HG03558 (cell line): ENCODE measurements around the gene NUDT3.
"Not testable (repeated sequence)": the region's sequence is repeated elsewhere in the genome, so short reads cannot be mapped to it uniquely, and the experiment has no call there.

Experiments used
- ATAC-seq: cut with Tn5 transposase; IDR thresholded peaks from one replicate; pipeline ENCODE4 v1.9.1; 2021; ENCODE audit warnings: moderate number of reproducible peaks; ENCODE audit not compliant: unreplicated experiment; ENCODE audit errors: extremely low read depth

NUDT3 gene

DNA sequence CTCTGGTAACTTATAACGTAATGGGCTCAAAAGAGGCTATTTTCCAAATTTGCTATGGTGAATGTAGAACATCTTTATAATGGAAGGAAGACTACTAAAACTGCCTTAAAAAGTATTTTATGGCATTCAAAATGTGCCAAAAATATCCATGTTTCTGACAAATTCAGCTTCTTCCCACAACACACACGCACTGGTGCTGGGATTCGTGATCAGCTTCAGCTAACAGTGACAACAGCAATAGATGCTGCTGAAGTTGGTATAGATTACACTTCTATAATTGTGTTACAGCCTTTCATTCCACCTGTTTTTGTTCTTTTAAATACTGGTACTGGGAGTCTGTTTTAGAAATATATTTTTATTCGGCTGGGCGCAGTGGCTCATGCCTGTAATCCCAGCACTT, 19.0 kb downstream of the NUDT3 start:
- no peak for ATAC-seq

DNA sequence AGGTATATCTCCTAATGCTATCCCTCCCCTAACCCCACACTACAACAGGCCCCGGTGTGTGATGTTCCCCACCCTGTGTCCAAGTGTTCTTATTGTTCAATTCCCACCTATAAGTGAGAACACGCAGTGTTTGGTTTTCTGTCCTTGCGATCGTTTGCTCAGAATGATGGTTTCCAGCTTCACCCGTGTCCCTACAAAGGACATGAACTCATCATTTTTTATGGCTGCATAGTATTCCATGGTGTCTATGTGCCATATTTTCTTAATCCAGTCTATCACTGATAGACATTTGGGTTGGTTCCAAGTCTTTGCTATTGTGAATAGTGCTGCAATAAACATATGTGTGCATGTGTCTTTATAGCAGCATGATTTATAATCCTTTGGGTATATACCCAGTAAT, 20.6 kb downstream of the NUDT3 start:
- not testable (repeated sequence) for ATAC-seq

DNA sequence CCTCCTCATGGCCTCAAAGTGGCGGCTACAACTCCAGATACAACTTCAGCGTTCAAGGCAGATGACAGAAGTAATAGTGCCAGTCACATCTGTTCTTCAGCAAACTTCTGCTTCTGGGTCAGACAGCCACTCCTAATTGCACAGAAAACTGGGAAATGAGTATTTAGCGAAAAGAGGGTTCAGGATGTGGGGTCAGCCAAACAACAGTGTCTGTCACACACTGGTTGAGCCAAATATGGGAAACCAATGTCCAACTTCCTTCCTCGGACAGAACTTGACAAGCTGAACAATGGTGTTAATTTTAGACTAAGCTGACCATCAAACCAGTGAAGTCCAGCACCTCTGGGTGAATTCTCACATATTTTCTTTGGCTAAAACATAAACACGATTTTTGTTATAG, 22.1 kb downstream of the NUDT3 start:
- ATAC-seq, result no peak

DNA sequence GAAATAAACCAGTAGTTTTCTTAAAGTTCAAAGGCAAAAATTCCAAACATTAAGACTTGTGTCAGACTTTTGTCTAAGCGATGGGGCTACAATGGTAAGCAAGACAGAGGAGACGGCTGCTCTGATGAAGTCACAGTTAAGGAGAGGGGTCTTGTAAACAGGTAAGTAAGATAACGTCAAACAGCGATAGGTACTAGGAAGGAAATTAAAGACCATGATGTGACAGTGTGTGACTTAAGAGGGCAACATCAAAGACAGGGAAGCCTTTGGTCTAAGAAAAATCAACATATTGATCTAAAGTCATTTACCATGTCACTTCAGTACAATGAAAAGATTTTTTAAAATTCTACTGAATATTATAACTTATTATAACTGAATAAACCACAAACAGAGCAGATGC, 23.1 kb downstream of the NUDT3 start:
- ATAC-seq, result no peak

DNA sequence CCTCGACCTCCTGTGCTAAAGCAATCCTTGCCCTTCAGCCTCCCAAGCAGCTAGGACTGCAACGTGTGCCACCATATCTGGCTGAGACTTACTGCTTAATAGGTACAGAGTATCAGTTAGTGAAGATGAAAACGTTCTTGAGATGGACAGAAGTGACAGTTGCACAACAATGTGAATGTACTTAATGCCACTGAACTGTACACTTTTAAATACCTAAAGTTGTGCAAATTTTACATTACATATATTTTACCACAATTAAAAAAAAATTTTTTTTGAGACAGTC, 25.9 kb downstream of the NUDT3 start:
- ATAC-seq, result no peak

DNA sequence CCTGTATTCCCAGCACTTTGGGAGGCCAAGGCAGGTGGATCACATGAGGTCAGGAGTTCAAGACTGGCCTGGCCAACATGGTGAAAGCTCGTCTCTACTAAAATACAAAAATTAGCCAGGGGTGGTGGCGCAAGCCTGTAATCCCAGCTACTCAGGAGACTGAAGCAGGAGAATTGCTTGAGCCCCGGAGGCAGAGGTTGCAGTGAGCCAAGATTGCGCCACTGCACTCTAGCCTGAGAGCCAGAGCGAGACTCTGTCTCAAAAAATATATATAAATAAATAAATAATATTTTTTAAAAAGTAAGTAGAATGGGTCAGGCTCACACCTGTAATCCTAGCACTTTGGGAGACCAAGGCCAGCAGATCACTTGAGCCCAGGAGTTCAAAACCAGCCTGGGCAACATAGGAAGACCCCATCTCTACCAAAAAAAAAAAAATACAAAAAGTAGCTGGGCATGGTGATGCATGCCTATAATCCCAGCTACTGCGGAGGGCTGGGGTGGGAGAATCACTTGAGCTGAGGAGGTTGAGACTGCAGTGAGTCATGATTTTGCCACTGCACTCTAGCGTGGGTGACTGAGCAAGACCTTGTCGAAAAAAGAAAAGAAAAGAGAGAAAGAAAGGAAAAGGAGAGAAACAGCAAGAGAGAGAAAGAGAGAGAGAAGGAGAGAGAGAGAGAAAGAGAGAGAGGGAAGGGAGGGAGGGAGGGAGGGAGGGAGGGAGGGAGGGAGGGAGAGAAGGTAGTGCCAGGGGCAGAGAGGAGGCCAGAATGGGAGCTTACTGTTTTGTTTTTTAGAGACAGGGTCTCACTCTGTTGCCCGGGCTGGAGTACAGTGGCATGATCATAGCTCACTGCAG, 26.5 kb downstream of the NUDT3 start:
- ATAC-seq, result not testable (repeated sequence)

DNA sequence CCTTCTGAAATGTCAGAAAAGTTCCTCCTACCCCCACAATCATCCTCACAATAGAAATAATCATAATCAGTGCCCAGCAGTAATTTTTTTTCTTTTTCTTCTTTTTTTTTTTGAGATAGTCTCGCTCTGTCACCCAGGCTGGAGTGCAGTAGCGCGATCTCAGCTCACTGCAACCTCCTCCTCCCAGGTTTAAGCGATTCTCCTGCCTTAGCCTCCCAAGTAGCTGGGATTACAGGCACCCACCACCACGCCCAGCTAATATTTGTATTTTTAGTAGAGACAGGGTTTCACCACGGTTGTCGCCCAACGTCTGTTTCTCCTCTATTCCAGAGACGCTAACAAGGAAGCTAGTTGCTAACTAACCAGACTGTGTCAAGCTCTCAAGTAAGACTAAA, 28.8 kb downstream of the NUDT3 start:
- not testable (repeated sequence) for ATAC-seq

DNA sequence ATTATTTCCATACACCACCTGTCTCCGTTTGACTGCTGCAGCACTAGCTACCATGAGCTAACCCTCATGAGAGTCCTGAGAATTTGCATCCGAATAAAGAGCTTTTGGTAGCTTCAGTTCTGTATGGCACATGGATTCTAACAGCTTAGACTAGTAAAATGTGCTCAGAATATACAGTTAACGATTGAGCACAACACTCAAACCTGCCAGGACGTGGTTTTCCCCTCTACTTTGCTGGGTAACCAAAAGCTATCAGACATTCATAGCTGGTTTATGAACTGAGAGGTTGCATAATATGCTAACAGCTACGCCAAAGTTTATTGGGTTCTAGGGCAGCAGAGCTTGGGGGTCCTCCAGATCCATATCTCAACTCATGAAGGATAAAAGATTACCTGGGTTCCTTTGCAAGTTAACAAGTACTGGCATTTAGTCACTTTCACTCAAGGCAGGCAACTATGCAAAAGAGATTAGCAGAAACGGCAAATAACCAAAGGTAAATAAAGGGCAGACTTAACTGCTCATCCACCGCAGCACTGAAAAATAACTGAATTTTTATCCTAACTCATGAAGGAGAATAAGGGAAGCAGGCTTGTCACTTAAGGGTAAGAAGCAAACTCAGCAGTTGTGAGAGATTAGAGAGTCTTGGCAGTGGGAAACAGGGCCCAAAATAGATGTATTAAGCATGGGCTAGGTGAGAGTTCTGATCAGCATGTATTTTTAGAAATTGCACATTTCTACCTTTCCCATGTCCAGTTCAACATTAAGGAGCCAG, 29.4 kb downstream of the NUDT3 start:
- ATAC-seq, result no peak

DNA sequence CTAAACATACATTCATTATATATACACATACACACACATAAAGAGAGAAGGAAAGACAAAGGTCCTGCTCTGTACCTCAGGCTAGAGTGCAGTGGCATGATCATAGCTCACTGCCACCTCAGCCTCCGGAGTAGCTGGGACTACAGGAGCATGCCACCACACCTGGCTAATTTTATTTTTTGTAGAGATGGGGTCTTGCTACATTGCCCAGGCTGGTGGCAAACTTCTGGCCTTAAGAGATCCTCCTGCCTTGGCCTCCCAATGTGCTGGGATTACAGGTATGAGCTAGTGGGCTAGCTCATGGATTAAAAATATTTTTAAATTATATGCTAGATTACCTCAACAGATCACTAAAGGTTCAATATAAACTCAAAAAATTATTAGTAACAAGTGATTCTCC, 30.3 kb downstream of the NUDT3 start:
- ATAC-seq, result no peak

DNA sequence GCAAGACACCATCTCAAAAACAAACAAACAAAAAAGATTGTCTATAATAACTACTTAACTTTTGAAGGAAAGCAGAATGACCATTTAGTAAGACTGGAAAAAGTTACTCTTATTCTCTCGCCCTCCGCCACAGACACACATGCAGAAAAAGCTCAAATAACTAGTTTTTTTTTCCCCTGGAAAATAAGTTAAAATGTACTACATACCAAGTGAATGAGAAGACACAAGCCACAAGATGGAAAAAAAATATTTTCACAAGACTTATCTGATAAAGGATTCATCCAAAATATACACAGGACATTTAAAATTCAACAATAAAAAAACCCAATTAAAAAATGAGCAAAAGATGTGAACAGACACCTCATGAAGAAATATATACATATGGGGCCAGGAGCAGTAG, 31.9 kb downstream of the NUDT3 start:
- no peak for ATAC-seq

DNA sequence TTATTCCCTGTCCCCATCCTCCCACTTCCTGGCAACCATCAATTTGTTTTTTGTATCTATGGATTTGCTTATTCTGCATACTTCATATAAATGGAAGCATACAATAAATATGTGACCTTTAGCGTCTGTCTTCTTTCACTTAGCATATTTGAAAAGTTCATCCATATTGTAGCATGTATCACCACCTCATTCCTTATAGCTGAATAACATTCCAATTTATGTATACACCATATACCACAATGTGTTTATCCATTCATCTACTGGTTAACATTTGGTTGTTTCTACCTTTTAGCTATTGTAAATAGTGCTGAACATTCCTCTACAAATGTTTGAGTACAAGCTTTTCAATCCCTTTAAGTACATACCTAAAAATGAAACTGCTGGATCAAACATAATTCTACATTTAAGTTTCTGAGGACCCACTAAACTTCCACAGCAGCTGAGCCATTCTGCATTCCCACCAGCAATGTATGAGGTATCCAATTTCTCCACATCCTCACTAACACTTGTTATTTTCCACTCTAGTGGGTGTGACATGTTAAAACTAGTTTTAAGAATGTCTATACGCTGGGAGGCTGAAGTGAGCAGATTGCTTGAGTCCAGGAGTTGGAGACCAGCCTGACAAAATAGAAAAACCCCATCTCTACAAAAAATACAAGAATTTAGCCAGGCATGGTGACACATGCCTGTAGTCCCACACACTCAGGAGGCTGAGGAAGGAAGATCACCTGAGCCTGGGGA, 32.9 kb downstream of the NUDT3 start:
- no peak for ATAC-seq

DNA sequence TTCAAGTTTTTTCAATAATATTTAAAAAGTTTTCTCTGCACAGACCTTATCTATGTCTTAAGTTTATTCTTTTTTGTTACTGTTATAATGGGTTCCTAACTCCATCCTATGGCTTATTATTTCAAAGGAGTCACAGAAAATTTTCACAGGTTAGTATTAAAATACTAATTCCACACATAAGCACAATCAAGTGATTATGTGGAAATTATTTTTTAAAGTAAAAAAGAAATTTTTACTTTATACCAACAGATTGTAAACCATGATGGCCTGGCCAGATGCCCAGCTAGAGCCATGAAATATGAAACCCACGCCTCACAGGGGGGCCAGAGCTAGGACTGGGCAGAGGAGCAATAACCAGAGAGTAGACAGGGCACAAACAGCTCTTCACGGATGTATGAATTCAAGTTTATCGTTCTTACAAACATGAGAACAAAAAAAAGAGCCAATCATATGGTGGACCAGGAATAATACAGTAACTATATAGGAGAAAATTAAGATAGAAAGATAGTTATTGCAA, 34.0 kb downstream of the NUDT3 start:
- no peak for ATAC-seq

DNA sequence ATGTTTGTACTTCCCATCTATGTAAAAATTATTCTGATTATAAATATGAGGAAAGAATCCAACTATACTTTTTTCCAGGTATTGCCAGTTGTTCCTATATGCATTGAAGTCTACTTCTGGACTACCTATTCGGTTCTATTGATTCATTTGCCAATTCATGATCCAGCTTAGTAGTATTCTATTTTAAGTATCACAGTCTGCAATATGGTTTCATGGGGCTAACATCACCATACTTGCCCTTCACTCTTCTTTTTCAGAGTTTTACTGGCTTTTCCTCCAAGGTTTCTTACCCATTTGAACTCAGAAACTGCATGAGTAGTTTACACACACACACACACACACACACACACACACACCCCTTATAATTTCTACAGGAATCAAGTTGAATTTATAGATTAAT, 34.5 kb downstream of the NUDT3 start:
- ATAC-seq, result no peak

DNA sequence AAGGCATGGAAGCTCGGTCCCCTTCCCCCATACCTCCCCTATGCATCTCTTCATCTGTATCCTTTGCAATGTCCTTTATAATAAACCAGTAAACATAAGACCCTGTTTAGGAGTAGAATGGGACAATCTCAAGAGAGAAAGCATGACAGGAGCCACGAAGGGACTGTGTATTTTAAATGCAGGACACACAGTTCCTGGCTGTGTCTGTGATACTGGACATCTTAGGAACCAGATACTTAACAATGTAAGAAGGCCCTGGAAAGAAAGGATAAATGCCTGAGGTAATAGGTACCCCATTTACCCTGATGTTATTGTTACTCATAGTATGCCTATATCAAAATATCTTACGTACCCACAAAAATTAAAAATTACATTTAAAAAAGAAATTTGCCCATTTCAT, 36.6 kb downstream of the NUDT3 start:
- ATAC-seq, result no peak

DNA sequence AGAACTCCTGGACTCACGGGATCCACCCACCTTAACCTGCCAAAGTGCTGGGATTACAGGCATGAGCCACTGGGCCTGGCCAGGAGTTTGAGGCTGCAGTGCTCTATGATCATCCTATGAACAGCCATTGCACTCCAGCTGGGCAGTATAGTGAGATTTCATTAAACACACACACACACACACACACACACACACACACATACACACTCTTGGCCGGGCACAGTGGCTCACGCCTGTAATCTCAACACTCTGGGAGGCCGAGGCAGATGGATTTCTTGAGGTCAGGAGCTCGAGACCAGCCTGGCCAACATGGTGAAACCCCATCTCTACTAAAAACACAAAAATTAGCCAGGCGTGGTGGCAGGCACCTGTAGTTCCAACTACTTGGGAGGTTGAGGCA, 38.2 kb downstream of the NUDT3 start:
- not testable (repeated sequence) for ATAC-seq

DNA sequence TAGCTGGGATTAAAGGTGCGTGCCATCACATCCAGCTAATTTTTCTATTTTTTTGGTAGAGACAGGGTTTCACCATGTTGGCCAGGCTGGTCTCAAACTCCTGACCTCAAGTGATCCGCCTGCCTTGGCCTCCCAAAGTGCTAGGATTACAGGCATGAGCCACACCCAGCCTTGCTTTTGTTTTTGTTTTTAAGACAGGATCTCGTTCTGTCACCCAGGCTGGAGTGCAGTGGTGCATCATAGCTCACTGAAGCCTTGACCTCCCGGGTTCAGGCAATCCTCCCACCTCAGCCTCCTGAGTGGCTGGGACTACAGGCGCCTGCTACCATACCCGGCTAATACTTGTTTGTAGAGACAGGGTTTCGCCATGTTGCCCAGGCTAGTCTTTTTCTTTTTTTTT, 38.9 kb downstream of the NUDT3 start:
- not testable (repeated sequence) for ATAC-seq

DNA sequence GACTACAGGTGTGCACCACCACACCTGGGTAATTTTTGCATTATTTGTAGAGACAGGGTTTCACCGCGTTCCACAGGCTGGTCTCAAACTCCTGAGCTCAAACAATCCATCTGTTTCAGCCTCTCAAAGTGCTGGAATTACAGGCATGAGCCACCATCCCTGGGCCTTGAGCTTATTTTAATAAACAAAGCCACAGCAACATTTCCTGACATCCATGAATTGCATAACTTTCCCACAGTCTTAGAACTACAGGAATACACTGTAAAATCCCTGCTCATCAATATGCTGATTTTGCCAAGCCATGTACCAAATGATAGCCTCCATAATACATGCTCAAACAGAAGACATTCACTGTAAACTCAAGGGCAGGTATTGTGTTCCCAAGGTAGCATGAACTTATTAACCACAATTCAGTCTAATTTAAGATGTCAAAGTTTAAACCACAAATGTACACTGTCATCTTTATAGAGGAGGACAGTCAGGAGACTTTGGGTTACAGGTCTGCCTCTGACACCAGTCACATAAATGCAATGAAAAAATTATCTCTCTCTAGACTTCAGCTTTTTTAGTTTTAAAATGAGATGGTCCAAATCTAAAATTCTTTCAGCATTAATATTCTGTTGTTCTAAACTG, 40.0 kb downstream of the NUDT3 start:
- no peak for ATAC-seq

DNA sequence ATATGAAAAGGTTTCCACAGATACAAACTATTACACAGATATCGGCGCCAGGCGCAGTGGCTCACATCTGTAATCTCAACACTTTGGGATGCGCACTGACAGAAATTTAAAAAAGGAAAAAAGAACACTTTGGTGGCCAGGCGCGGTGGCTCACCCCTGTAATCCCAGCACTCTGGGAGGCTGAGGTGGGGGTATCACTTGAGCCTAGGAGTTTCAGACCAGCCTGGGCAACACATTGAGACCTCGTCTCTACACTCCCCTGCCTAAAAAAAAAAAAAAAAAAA, 41.6 kb downstream of the NUDT3 start:
- no peak for ATAC-seq

DNA sequence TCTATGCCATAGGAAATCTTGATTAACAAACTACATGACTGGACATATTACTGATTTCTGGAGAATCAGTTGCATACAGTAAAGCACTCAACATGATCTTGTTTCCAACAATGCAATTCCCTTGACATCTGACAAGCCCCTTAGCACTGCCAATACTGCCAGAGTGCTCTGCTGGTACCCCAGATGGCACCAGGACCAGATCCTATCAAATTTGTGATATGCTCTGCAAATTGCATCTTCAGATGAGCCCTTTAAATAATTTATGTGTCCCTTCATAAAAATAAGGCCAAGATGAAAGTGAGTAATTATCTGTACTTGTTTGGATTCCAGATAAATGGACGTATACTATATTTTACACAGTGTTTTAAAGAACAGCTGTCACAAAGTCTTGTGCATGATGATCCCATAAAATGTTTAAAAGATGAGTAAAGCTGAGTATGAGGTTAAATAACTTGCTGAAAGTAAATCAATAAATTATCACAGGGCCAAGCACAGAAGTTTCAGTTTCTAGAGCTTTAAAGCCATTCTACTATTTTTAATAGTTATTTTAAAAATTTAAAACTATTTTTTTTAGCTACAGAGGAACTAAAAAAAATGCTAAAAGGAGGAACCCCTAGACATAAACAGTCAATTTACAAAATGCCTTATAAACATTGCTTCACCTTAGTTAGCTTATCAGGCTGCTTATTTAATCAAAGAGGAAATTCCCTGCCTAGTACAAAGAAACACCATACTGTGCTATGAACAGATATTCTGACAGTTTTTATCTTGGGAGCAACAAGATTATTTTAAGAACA, 42.1 kb downstream of the NUDT3 start:
- ATAC-seq, result no peak

DNA sequence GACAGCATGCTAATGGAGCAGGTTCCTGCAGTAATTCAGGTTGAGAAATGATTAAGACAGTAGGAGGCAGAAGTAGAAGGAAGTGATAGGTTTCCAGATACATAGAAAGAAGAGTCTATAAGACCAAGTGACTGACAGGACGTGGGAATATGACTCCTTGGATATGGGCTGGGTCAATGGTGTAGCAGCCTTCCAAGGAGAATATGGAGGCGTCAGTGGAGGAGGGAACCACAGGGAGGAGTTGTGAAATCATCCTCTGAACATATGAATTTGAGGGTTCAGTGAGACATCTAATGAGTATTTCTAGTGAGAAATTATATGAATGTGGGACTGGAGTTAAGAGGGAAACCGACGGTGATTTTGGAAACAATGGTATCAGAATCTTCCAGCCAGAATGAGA, 43.3 kb downstream of the NUDT3 start:
- no peak for ATAC-seq
